Effector memory CD4-positive, alpha-beta T cell (primary cell): ENCODE data around the gene TESK2.

Source experiments
- DNase-seq, 3 donors: peaks; one replicate each; pipeline ENCODE4 v3.0.0-alpha.2; 2020
- H3K27ac ChIP-seq: 2 replicates; pipeline ENCODE4 v1.7.0; 2013; ENCODE audit warnings: mild to moderate bottlenecking, low read length, moderate library complexity; ENCODE audit not compliant: insufficient read depth, poor library complexity, severe bottlenecking
- H3K27me3 ChIP-seq: replicated peaks from 2 replicates; pipeline ENCODE4 v1.7.0; 2013; ENCODE audit warnings: mild to moderate bottlenecking, low read length; ENCODE audit not compliant: insufficient read depth, control insufficient read depth, poor library complexity, severe bottlenecking
- H3K36me3 ChIP-seq: 2 replicates; pipeline ENCODE4 v1.7.0; 2013; ENCODE audit warnings: mild to moderate bottlenecking, low read length, moderate library complexity; ENCODE audit not compliant: control insufficient read depth, insufficient read depth
- H3K4me1 ChIP-seq: 2 replicates; pipeline ENCODE4 v1.7.0; 2013; ENCODE audit warnings: low read length, mild to moderate bottlenecking; ENCODE audit not compliant: control insufficient read depth, insufficient read depth, poor library complexity, severe bottlenecking
- H3K4me3 ChIP-seq: 2 replicates; pipeline ENCODE4 v1.7.0; 2013; ENCODE audit warnings: low read length, low read depth, mild to moderate bottlenecking; ENCODE audit not compliant: insufficient read depth, poor library complexity, severe bottlenecking
- H3K9me3 ChIP-seq: 2 replicates; pipeline ENCODE4 v1.7.0; 2013; ENCODE audit warnings: mild to moderate bottlenecking, low read length, moderate library complexity; ENCODE audit not compliant: control insufficient read depth

TESK2 gene

GRCh38 chr1:45348020-45348419, 142.9 kb downstream of the TESK2 start:
- DNase-seq: no peak
- no peak overlapping the region for H3K4me3 ChIP-seq
- H3K36me3 ChIP-seq: peaks cover 22% of the 10 kb centered on the region
- H3K9me3 ChIP-seq: no peaks in the 10 kb centered on the region
- H3K4me1 ChIP-seq: no peaks in the 10 kb centered on the region
- H3K27ac ChIP-seq: no peak overlapping the region
- H3K27me3 ChIP-seq: no peaks in the 10 kb centered on the region

- Histone ChIP-seq H3K36me3 (peaks cover 32% of the 10 kb centered on the region), H3K9me3 (no peaks in the 10 kb centered on the region), H3K4me3 (no peak overlapping the region)
Observed at GRCh38 chr1:45346473-45346872, 144.5 kb downstream of the TESK2 start.

GRCh38 chr1:45345014-45345413, 145.9 kb downstream of the TESK2 start:
- Histone ChIP-seq H3K9me3 (no peaks in the 10 kb centered on the region), H3K4me1 (peaks cover 16% of the 10 kb centered on the region), H3K4me3 (no peak overlapping the region), H3K27me3 (no peaks in the 10 kb centered on the region), H3K36me3 (peaks cover 32% of the 10 kb centered on the region), H3K27ac (no peak overlapping the region)
- no peak for DNase-seq

More at GRCh38 chr1:45346473-45346872, 144.5 kb downstream of the TESK2 start:
- DNase-seq: no peak
- no peak overlapping the region for H3K27ac ChIP-seq
- H3K27me3 ChIP-seq: no peaks in the 10 kb centered on the region
- peaks cover 6% of the 10 kb centered on the region for H3K4me1 ChIP-seq

GRCh38 chr1:45344499-45344898, 146.5 kb downstream of the TESK2 start:
- Histone ChIP-seq H3K27ac (no peak overlapping the region), H3K4me3 (no peak overlapping the region), H3K4me1 (peaks cover 16% of the 10 kb centered on the region), H3K9me3 (no peaks in the 10 kb centered on the region), H3K36me3 (peaks cover 32% of the 10 kb centered on the region), H3K27me3 (no peaks in the 10 kb centered on the region)
- DNase-seq: no peak

GRCh38 chr1:45340816-45341466, 150.0 kb downstream of the TESK2 start:
- Histone ChIP-seq H3K9me3 (no peaks in the 10 kb centered on the region), H3K4me1 (peaks cover 16% of the 10 kb centered on the region), H3K36me3 (peaks cover 32% of the 10 kb centered on the region), H3K27me3 (no peaks in the 10 kb centered on the region), H3K27ac (peak overlapping the region; percentile 99), H3K4me3 (peak overlapping the region; percentile 80)
- peak in 1 of 3 donors; percentile 6 for DNase-seq

GRCh38 chr1:45339789-45340558, 151.0 kb downstream of the TESK2 start, which contains the start of the genes MUTYH and TOE1:
TSS of gene MUTYH (minus strand) at chr1:45340440. CDS start at chr1:45334505, 5,935 bp downstream.
TSS of gene TOE1 (plus strand) at chr1:45340170. CDS start at chr1:45340253, 83 bp downstream.
- Histone ChIP-seq H3K27me3 (no peaks in the 10 kb centered on the region), H3K9me3 (no peaks in the 10 kb centered on the region), H3K36me3 (peaks cover 30% of the 10 kb centered on the region), H3K4me1 (peaks cover 16% of the 10 kb centered on the region), H3K4me3 (peak within 1 kb of the TSS; percentile 80), H3K27ac (peak within 1 kb of the TSS; percentile 99)
- DNase-seq: peak; percentile 83 to 88 (median 85)

- Histone ChIP-seq H3K9me3 (no peaks in the 10 kb centered on the region), H3K4me3 (no peak overlapping the region), H3K27ac (no peak overlapping the region), H3K36me3 (peaks cover 26% of the 10 kb centered on the region), H3K27me3 (no peaks in the 10 kb centered on the region), H3K4me1 (peaks cover 16% of the 10 kb centered on the region)
- no peak for DNase-seq
Observed at GRCh38 chr1:45337630-45338325, 153.2 kb downstream of the TESK2 start.

GRCh38 chr1:45335855-45336324, 155.1 kb downstream of the TESK2 start:
- H3K4me3 ChIP-seq: no peak overlapping the region
- no peaks in the 10 kb centered on the region for H3K27me3 ChIP-seq
- peaks cover 33% of the 10 kb centered on the region for H3K36me3 ChIP-seq
- H3K27ac ChIP-seq: no peak overlapping the region
- H3K9me3 ChIP-seq: no peaks in the 10 kb centered on the region
- no peak for DNase-seq
- peaks cover 5% of the 10 kb centered on the region for H3K4me1 ChIP-seq

GRCh38 chr1:45334308-45335245, 156.4 kb downstream of the TESK2 start:
- no peak overlapping the region for H3K27ac ChIP-seq
- no peaks in the 10 kb centered on the region for H3K4me1 ChIP-seq
- H3K36me3 ChIP-seq: peaks cover 33% of the 10 kb centered on the region
- DNase-seq: no peak
- no peaks in the 10 kb centered on the region for H3K9me3 ChIP-seq
- no peak overlapping the region for H3K4me3 ChIP-seq
- H3K27me3 ChIP-seq: no peaks in the 10 kb centered on the region
